H9 (cell line): Measurements from ENCODE around the gene GOLGA7B. TPM values are rescaled to one million over a fixed set of nuclear protein-coding genes. Genes with fewer than 3 reads are reported as not detected.

Experiments
- DNase-seq: peaks from one replicate; pipeline ENCODE4 v3.0.0-alpha.2; 2017
- H2AFZ ChIP-seq: one replicate; pipeline ENCODE4 v1.6.1; 2013; ENCODE audit warnings: mild to moderate bottlenecking, low read length, control low read depth, moderate library complexity
- H2AK5ac ChIP-seq: 2 replicates; pipeline ENCODE4 v1.6.1; 2013; ENCODE audit warnings: low read length, control low read depth, mixed read lengths; ENCODE audit not compliant: insufficient read length
- H2BK120ac ChIP-seq: one replicate; pipeline ENCODE4 v1.6.1; 2013; ENCODE audit warnings: low read depth, mild to moderate bottlenecking, low read length, control low read depth, inconsistent platforms; ENCODE audit not compliant: poor library complexity, severe bottlenecking
- H2BK12ac ChIP-seq: 2 replicates; pipeline ENCODE4 v1.6.1; 2013; ENCODE audit warnings: low read length, control low read depth, mixed read lengths, low read depth; ENCODE audit not compliant: insufficient read length
- H2BK15ac ChIP-seq: 2 replicates; pipeline ENCODE4 v1.6.1; 2013; ENCODE audit warnings: low read depth, low read length, control low read depth
- H2BK20ac ChIP-seq: one replicate; pipeline ENCODE4 v1.6.1; 2013; ENCODE audit warnings: low read depth, mild to moderate bottlenecking, low read length, control low read depth, inconsistent platforms; ENCODE audit not compliant: poor library complexity, severe bottlenecking
- H2BK5ac ChIP-seq: 2 replicates; pipeline ENCODE4 v1.6.1; 2013; ENCODE audit warnings: low read length, control low read depth, mixed read lengths; ENCODE audit not compliant: insufficient read length
- H3K14ac ChIP-seq: 2 replicates; pipeline ENCODE4 v1.6.1; 2013; ENCODE audit warnings: low read length, control low read depth; ENCODE audit not compliant: insufficient read depth
- H3K18ac ChIP-seq: 2 replicates; pipeline ENCODE4 v1.6.1; 2013; ENCODE audit warnings: low read depth, mild to moderate bottlenecking, mixed read lengths, low read length, control low read depth; ENCODE audit not compliant: insufficient read length
- H3K23ac ChIP-seq: 2 replicates; pipeline ENCODE4 v1.6.1; 2013; ENCODE audit warnings: low read length, control low read depth, mixed read lengths, low read depth; ENCODE audit not compliant: insufficient read length
- H3K23me2 ChIP-seq: 2 replicates; pipeline ENCODE4 v1.6.1; 2013; ENCODE audit warnings: low read depth, mild to moderate bottlenecking, mixed read lengths, low read length, control low read depth; ENCODE audit not compliant: insufficient read length, poor library complexity, severe bottlenecking
- H3K27ac ChIP-seq: 2 replicates; pipeline ENCODE4 v1.5.1; 2013; ENCODE audit warnings: low read length, control low read depth, mixed read lengths, low read depth; ENCODE audit not compliant: insufficient read length
- H3K27me3 ChIP-seq: 2 replicates; pipeline ENCODE4 v1.6.1; 2013; ENCODE audit warnings: low read length, control low read depth, inconsistent platforms; ENCODE audit not compliant: insufficient read depth
- H3K4ac ChIP-seq: 2 replicates; pipeline ENCODE4 v1.6.1; 2013; ENCODE audit warnings: low read depth, mild to moderate bottlenecking, control low read depth, inconsistent platforms, low read length, moderate library complexity
- H3K4me1 ChIP-seq: 2 replicates; pipeline ENCODE4 v1.6.1; 2013; ENCODE audit warnings: low read length, control low read depth, inconsistent platforms; ENCODE audit not compliant: insufficient read depth
- H3K4me2 ChIP-seq: 2 replicates; pipeline ENCODE4 v1.6.1; 2013; ENCODE audit warnings: low read length, control low read depth, mixed read lengths; ENCODE audit not compliant: insufficient read length, insufficient read depth
- H3K56ac ChIP-seq: 2 replicates; pipeline ENCODE4 v1.6.1; 2013; ENCODE audit warnings: low read depth, mild to moderate bottlenecking, mixed read lengths, low read length, control low read depth; ENCODE audit not compliant: insufficient read length
- H3K79me1 ChIP-seq: 2 replicates; pipeline ENCODE4 v1.6.1; 2013; ENCODE audit warnings: low read depth, mild to moderate bottlenecking, moderate library complexity, low read length, control low read depth, inconsistent platforms; ENCODE audit not compliant: insufficient read depth, poor library complexity, severe bottlenecking
- H3K79me2 ChIP-seq: 2 replicates; pipeline ENCODE4 v1.6.1; 2013; ENCODE audit warnings: low read length, control low read depth, inconsistent platforms; ENCODE audit not compliant: insufficient read depth
- H3K9ac ChIP-seq: 2 replicates; pipeline ENCODE4 v1.6.1; 2013; ENCODE audit warnings: low read length, control low read depth, mixed read lengths; ENCODE audit not compliant: insufficient read length; ENCODE audit errors: extremely low read depth
- H3K9me3 ChIP-seq: one replicate; pipeline ENCODE4 v1.6.1; 2013; ENCODE audit warnings: low read depth, low read length, inconsistent platforms; ENCODE audit not compliant: control insufficient read depth
- H3T11ph ChIP-seq: one replicate; pipeline ENCODE4 v1.6.1; 2013; ENCODE audit warnings: mild to moderate bottlenecking, low read length, control low read depth, inconsistent platforms
- H4K20me1 ChIP-seq: one replicate; pipeline ENCODE4 v1.6.1; 2013; ENCODE audit not compliant: control insufficient read depth, insufficient read length, insufficient read depth
- H4K5ac ChIP-seq: 2 replicates; pipeline ENCODE4 v1.6.1; 2013; ENCODE audit warnings: low read depth, mild to moderate bottlenecking, mixed read lengths, low read length, control low read depth; ENCODE audit not compliant: insufficient read length
- H4K8ac ChIP-seq: replicated peaks from 2 replicates; pipeline ENCODE4 v1.6.1; 2013; ENCODE audit warnings: low read length, control low read depth, mixed read lengths, low read depth; ENCODE audit not compliant: insufficient read length
- H4K91ac ChIP-seq: 2 replicates; pipeline ENCODE4 v1.6.1; 2013; ENCODE audit warnings: low read depth, mild to moderate bottlenecking, moderate library complexity, mixed read lengths, low read length, control low read depth; ENCODE audit not compliant: insufficient read length
- H3K27ac Mint-ChIP-seq, 3 experiments: 2 replicates in 2 of 3; 3 replicates in 1 of 3; pipeline ENCODE4 v1.8.0; 2020 to 2021; ENCODE audit warnings: mixed read lengths in 3 of 3, mild to moderate bottlenecking in 1 of 3, moderate library complexity in 1 of 3
- H3K27me3 Mint-ChIP-seq: 2 replicates; pipeline ENCODE4 v1.8.0; 2021; ENCODE audit warnings: low read depth, mild to moderate bottlenecking, moderate library complexity, mixed read lengths
- H3K36me3 Mint-ChIP-seq, 3 experiments: 2 replicates in 2 of 3; 3 replicates in 1 of 3; pipeline ENCODE4 v1.8.0; 2020 to 2021; ENCODE audit warnings: low read depth in 3 of 3, mixed read lengths in 3 of 3; ENCODE audit not compliant: insufficient read depth in 1 of 3
- H3K4me1 Mint-ChIP-seq, 2 experiments: 2 replicates each; pipeline ENCODE4 v1.8.0; 2020; ENCODE audit warnings: mixed read lengths in 2 of 2
- H3K4me3 Mint-ChIP-seq, 2 experiments: 2 replicates in 1 of 2; 3 replicates in 1 of 2; pipeline ENCODE4 v1.8.0; 2020 to 2021; ENCODE audit warnings: mild to moderate bottlenecking in 2 of 2, mixed read lengths in 2 of 2, moderate library complexity in 1 of 2
- H3K9me3 Mint-ChIP-seq, 2 experiments: 2 replicates in 1 of 2; 3 replicates in 1 of 2; pipeline ENCODE4 v1.8.0; 2020; ENCODE audit warnings: mild to moderate bottlenecking in 2 of 2, mixed read lengths in 2 of 2, moderate library complexity in 1 of 2
- CTCF ChIP-seq: fragments of 200-600 bp; sonication (generic); conservative IDR thresholded peaks from 3 replicates; pipeline ENCODE4 v1.8.0; 2021; ENCODE audit warnings: antibody characterized with exemption, mild to moderate bottlenecking
- WGBS: extraction: QIAGEN DNeasy Blood & Tissue Kit; methylation state at CpG from one replicate; pipeline ENCODE4 v1.1.7; 2013; ENCODE audit warnings: missing lambda C conversion rate, low lambda C conversion rate, mixed read lengths; ENCODE audit not compliant: insufficient read length; ENCODE audit errors: extremely low coverage; 5-methylcytosine and 5-hydroxymethylcytosine counted together
- total RNA-seq: library from RNA; stranded (reverse); gene quantifications from 2 replicates; pipeline ENCODE4 v1.2.1, GENCODE V29; 2021

The GOLGA7B gene
- total RNA-seq, 1 experiment from 2014 or later: 0.04 TPM

GRCh38 chr10:97915346-97916131 lies 65.9 kb downstream of the GOLGA7B start:
- no peak overlapping the region for H2AK5ac ChIP-seq
- H3K18ac ChIP-seq: no peak overlapping the region
- no peak overlapping the region for H4K8ac ChIP-seq
- H3T11ph ChIP-seq: no peak overlapping the region
- Mint-ChIP-seq H3K4me1 (peaks cover 0 to 12% of the 10 kb centered on the region in 2 experiments; a peak in 2 of 4 replicates), H3K27me3 (peaks cover 58% of the 10 kb centered on the region), H3K4me3 (no peak overlapping the region), H3K36me3 (no peaks in the 10 kb centered on the region), H3K27ac (no peak overlapping the region), H3K9me3 (no peaks in the 10 kb centered on the region)
- H2BK15ac ChIP-seq: no peak overlapping the region
- no peak for DNase-seq
- no peaks in the 10 kb centered on the region for H3K27me3 ChIP-seq
- no peak overlapping the region for H2BK120ac ChIP-seq
- no peak for TF ChIP-seq CTCF
- no peak overlapping the region for H2BK20ac ChIP-seq
- no peak overlapping the region for H3K9ac ChIP-seq
- no peak overlapping the region for H3K4me2 ChIP-seq
- no peak overlapping the region for H3K14ac ChIP-seq
- H4K5ac ChIP-seq: no peak overlapping the region
- H2AFZ ChIP-seq: no peak overlapping the region
- no peaks in the 10 kb centered on the region for H3K4me1 ChIP-seq
- no peaks in the 10 kb centered on the region for H3K23me2 ChIP-seq
- no peaks in the 10 kb centered on the region for H3K9me3 ChIP-seq
- no peak overlapping the region for H4K91ac ChIP-seq
- H4K20me1 ChIP-seq: no peaks in the 10 kb centered on the region
- no peak overlapping the region for H3K27ac ChIP-seq
- H3K23ac ChIP-seq: no peak overlapping the region
- H3K56ac ChIP-seq: no peak overlapping the region
- H3K79me1 ChIP-seq: no peaks in the 10 kb centered on the region
- H3K4ac ChIP-seq: no peak overlapping the region
- no peak overlapping the region for H2BK12ac ChIP-seq
- WGBS: no CpG with 5 or more reads among the region's 21 CpGs
- H2BK5ac ChIP-seq: no peak overlapping the region
- H3K79me2 ChIP-seq: no peaks in the 10 kb centered on the region
